Type B pancreatic cell (in vitro differentiated cells): ENCODE results near the gene POLR1D. TPM values are rescaled to one million over a fixed set of nuclear protein-coding genes. Genes with fewer than 3 reads are reported as not detected.

Experiments
- DNase-seq: peaks from one replicate; pipeline ENCODE4 v3.0.0; 2021; ENCODE audit warnings: mixed read lengths; ENCODE audit not compliant: unreplicated experiment; ENCODE audit errors: extremely low spot score
- H3K27ac Mint-ChIP-seq: 2 replicates; pipeline ENCODE4 v1.8.0; 2021; ENCODE audit warnings: mild to moderate bottlenecking, mixed read lengths
- H3K27me3 Mint-ChIP-seq: 2 replicates; pipeline ENCODE4 v1.8.0; 2021; ENCODE audit warnings: mixed read lengths
- H3K36me3 Mint-ChIP-seq: 2 replicates; pipeline ENCODE4 v1.8.0; 2021; ENCODE audit warnings: mixed read lengths
- H3K4me1 Mint-ChIP-seq: one replicate; pipeline ENCODE4 v1.8.0; 2021; ENCODE audit warnings: mixed read lengths; ENCODE audit not compliant: unreplicated experiment
- H3K4me3 Mint-ChIP-seq: 2 replicates; pipeline ENCODE4 v1.8.0; 2021; ENCODE audit warnings: mild to moderate bottlenecking, mixed read lengths
- H3K9me3 Mint-ChIP-seq: 2 replicates; pipeline ENCODE4 v1.8.0; 2021; ENCODE audit warnings: mixed read lengths
- CTCF ChIP-seq: fragments of 200-600 bp; sonication (generic); conservative IDR thresholded peaks from 2 replicates; pipeline ENCODE4 v1.5.0; 2021; ENCODE audit warnings: antibody characterized with exemption, mild to moderate bottlenecking
- total RNA-seq: library from RNA; stranded (reverse); gene quantifications from 2 replicates; pipeline ENCODE4 v1.2.1, GENCODE V29; 2021; ENCODE audit warnings: low replicate concordance

Gene POLR1D
- total RNA-seq, 1 donor from 2014 or later = 118 TPM

- no peak for TF ChIP-seq CTCF
- no peak for DNase-seq
- peaks cover 25% of the 10 kb centered on the region for H3K36me3 Mint-ChIP-seq
These were observed 13.6 kb downstream of the POLR1D start for GRCh38 chr13:27635266-27635665.

GRCh38 chr13:27636589-27637288 lies 15.0 kb downstream of the POLR1D start:
- Mint-ChIP-seq H3K27ac (no peak overlapping the region), H3K9me3 (no peaks in the 10 kb centered on the region), H3K4me3 (no peak overlapping the region), H3K27me3 (no peaks in the 10 kb centered on the region), H3K4me1 (peaks cover 22% of the 10 kb centered on the region), H3K36me3 (peaks cover 18% of the 10 kb centered on the region)
- no peak for DNase-seq
- no peak for TF ChIP-seq CTCF

More at GRCh38 chr13:27635266-27635665, 13.6 kb downstream of the POLR1D start:
- Mint-ChIP-seq H3K4me3 (no peak overlapping the region), H3K27me3 (no peaks in the 10 kb centered on the region), H3K4me1 (peaks cover 26% of the 10 kb centered on the region), H3K27ac (no peak overlapping the region), H3K9me3 (no peaks in the 10 kb centered on the region)

- Mint-ChIP-seq H3K27me3 (no peaks in the 10 kb centered on the region), H3K4me3 (no peak overlapping the region), H3K9me3 (no peaks in the 10 kb centered on the region), H3K36me3 (peaks cover 13% of the 10 kb centered on the region), H3K27ac (no peak overlapping the region), H3K4me1 (peaks cover 22% of the 10 kb centered on the region)
- no peak for TF ChIP-seq CTCF
- DNase-seq = no peak
These were observed 15.6 kb downstream of the POLR1D start for GRCh38 chr13:27637289-27637626.

GRCh38 chr13:27638001-27638400 lies 16.3 kb downstream of the POLR1D start:
- no peak overlapping the region for H3K27ac Mint-ChIP-seq
- H3K4me3 Mint-ChIP-seq = no peak overlapping the region
- H3K36me3 Mint-ChIP-seq = peaks cover 6% of the 10 kb centered on the region
- no peak for TF ChIP-seq CTCF
- DNase-seq = no peak
- H3K9me3 Mint-ChIP-seq = no peaks in the 10 kb centered on the region
- no peaks in the 10 kb centered on the region for H3K27me3 Mint-ChIP-seq
- peaks cover 22% of the 10 kb centered on the region for H3K4me1 Mint-ChIP-seq

- Mint-ChIP-seq H3K9me3 (no peaks in the 10 kb centered on the region), H3K27ac (no peak overlapping the region), H3K36me3 (peaks cover 5% of the 10 kb centered on the region), H3K4me3 (no peak overlapping the region), H3K4me1 (peaks cover 23% of the 10 kb centered on the region), H3K27me3 (no peaks in the 10 kb centered on the region)
- no peak for DNase-seq
- TF ChIP-seq CTCF = no peak
These were observed 16.8 kb downstream of the POLR1D start for GRCh38 chr13:27638521-27638920.
